NCI-H226 (cell line): ENCODE measurements around the gene NPR1.
A peak's percentile ranks its signal among the peaks of the same experiment; 100 is the strongest.
"Not testable (repeated sequence)": the region's sequence is repeated elsewhere in the genome, so short reads cannot be mapped to it uniquely, and the experiment has no call there.

ENCODE experiments used
- DNase-seq: peaks from one replicate; pipeline ENCODE4 v3.0.0-alpha.2; 2015

NPR1 gene

DNA sequence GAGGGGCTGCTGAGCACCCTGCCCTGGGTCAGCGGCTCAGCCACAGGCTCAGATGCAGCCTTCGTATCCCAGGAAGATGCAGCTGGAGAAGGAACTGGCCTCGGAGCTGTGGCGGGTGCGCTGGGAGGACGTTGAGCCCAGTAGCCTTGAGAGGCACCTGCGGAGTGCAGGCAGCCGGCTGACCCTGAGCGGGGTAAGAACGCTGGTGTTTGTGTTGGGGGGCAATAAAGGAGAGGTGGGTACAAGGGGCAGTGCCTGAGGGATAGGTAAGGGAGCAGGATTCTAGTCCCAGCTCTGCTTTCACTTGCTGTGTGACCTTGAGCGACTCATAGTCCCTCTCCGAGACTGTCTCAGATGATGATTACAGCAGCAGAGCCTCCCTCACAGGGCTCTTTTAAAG is 6.4 kb downstream of the NPR1 start:
- DNase-seq = no peak

DNA sequence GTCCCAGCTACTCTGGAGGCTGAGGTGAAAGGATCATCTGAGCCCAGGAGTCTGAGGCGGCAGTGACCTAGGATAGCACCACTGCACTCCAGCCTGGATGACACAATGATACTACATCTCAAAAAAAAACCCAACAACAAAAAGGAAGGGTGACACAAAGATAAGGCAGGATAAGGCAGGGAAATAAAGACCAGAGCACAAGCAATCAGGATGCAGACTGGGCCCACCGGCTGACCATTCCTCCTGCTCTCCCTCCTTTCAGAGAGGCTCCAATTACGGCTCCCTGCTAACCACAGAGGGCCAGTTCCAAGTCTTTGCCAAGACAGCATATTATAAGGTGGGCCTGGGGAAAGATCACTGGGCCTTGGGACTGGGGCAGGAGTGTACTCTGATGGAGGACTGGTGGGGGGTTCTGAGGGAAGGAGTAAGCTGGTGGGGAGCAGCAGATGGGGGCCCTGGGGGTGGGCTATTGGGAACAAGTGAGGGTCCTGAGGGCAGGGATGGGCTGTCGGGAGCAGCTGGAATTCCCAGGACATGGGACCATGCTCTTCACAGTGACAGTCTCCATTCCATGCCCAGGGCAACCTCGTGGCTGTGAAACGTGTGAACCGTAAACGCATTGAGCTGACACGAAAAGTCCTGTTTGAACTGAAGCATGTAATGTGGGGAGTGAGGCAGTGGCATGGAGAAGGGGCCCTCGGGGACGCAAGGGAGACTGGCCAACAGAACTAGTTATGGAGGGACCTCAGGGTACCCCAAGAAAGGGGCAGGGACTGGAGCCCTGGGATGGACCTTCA is 7.3 kb downstream of the NPR1 start:
- DNase-seq = no peak

DNA sequence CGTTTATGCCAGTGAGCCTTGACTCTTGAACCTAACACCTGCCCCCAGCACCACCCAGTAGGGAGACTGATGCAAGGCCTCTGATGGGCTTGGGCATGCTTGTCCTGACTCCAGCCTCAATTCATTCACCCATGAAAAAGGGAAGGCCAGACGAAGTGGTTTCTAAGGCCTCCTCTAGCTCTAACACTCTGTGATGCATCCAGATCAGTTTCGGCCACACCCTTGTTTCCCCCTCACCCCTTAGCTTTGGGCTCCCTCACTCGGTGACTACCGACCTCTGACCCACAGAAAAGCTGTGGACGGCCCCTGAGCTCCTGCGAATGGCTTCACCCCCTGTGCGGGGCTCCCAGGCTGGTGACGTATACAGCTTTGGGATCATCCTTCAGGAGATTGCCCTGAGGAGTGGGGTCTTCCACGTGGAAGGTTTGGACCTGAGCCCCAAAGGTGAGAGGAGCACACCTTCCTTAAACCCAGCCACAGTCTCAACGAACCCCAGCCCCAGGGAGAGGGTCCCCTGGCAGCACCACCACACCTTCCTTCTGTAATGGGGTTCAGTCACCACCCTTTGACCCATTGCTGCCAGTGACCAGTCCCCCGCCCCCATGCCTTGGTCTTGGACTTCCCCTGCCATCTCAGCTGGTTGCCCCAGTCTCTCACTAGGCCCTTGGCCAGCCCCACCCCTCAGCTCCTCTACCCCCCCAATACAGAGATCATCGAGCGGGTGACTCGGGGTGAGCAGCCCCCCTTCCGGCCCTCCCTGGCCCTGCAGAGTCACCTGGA is 9.0 kb downstream of the NPR1 start:
- no peak for DNase-seq

- no peak for DNase-seq
Observed at GRCh38 chr1:153688276-153688675, 9.8 kb downstream of the NPR1 start.

DNA sequence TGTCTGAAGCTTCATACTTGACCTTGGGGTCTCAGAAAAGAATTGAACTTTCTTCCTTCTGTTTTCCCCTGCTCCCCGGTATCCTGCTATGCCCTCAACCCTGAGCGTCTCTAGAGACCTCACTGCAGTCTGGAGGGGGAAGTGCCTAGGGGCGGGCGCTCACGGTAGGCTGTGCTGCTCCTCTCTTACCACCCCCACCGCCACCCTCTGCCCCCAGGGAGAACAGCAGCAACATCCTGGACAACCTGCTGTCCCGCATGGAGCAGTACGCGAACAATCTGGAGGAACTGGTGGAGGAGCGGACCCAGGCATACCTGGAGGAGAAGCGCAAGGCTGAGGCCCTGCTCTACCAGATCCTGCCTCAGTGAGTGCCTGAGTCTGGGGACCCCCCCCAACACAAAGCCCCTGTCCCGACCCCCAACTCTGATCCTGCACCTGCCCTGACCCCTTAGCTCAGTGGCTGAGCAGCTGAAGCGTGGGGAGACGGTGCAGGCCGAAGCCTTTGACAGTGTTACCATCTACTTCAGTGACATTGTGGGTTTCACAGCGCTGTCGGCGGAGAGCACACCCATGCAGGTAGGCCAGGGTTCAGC is 10.3 kb downstream of the NPR1 start:
- no peak for DNase-seq

- DNase-seq = no peak
Observed at GRCh38 chr1:153693466-153693865, 15.0 kb downstream of the NPR1 start.

- DNase-seq = no peak
Observed at GRCh38 chr1:153696741-153697140, 18.3 kb downstream of the NPR1 start.

GRCh38 chr1:153697191-153698019 is 18.9 kb downstream of the NPR1 start:
- peak; percentile 98 for DNase-seq

- peak; percentile 91 for DNase-seq
Observed at GRCh38 chr1:153698020-153698922, 19.8 kb downstream of the NPR1 start.

GRCh38 chr1:153698923-153699714 is 20.6 kb downstream of the NPR1 start:
- peak; percentile 71 for DNase-seq

DNA sequence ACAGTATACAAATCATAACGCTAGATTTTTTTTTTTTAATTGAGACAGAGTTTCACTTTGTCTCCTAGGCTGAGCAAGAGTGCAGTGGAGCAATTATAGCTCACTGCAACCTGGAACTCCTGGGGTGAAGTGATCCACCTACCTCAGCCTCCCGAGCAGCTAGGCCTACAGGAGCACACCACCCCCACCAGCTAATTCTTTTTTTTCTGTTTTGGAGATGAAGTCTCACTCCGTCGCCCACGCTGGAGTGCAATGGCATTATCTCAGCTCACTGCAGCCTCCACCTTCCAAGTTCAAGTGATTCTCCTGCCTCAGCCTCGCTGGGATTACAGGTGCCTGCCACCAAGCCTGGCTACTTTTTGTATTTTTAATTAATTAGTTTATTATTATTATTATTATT is 21.3 kb downstream of the NPR1 start:
- no peak for DNase-seq

DNA sequence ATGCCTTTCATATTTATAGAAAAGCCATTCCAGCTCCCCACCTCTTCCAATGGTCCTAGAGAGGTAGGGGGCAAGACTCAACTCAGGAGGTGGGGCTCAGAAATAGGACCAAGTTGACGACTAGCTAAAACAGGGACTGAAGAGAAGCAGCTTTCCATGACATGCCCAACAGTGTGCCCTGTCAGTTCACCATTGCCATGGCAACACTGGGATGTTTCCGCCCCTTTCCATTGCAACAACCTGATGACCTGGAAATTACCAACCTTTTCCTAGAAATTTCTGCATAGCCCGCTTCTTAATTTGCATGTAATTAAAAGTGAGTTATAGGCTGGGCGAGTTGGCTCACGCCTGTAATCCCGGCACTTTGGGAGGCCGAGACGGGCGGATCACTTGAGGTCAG is 27.0 kb downstream of the NPR1 start:
- no peak for DNase-seq

GRCh38 chr1:153711026-153711425 is 32.5 kb downstream of the NPR1 start:
- DNase-seq = no peak

DNA sequence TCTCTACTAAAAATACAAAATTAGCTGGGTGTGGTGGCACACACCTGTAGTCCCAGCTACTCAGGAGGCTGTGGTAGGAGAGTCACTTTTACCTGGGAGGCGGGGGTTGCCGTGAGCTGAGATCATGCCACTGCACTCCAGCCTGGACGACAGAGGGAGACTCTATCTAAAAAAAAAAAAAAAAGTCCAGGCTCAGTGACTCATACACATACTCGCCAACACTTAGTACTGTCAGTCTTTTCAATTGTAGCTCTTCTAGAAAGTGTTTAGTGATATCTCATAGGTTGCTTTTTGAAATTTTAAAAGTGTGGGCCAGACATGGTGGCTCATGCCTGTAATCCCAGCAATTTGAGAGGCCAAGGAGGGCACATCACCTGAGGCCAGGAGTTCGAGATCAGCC is 37.7 kb downstream of the NPR1 start:
- not testable (repeated sequence) for DNase-seq

- no peak for DNase-seq
Observed at GRCh38 chr1:153717330-153717729, 38.8 kb downstream of the NPR1 start.

DNA sequence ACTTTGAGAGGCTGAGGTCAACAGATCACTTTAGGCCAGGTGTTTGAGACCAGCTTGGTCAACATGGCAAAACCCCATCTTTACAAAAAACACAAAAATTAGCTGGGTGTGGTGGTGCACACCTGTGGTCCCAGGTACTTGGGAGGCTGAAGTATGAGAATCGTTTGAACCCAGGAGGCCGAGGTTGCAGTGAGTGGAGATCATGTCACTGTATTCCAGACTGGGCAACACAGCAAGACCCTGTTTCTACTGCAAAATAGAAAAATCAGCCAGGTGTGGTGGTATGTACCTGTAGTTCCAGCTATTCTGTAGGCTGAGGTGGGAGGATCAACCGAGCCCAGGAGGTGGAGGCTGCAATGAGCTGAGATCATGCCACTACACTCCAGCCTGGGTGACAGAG is 45.2 kb downstream of the NPR1 start:
- DNase-seq = no peak

DNA sequence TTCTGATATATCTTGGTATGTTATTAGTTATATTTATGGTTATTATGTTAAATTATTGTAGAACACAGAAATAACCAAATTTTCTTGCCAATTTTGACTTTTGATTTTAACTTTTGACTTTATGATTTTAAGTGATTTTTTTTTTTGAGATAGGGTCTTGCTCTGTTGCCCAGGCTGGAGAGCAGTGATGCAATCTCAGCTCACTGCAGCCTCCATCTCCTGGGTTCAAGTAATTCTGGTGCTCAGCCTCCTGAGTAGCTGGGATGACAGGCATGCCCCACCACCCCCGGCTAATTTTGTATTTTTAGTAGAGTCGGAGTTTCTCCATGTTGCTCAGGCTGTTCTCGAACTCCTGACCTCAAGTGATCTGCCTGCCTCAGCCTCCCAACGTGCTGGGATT is 46.1 kb downstream of the NPR1 start:
- not testable (repeated sequence) for DNase-seq

DNA sequence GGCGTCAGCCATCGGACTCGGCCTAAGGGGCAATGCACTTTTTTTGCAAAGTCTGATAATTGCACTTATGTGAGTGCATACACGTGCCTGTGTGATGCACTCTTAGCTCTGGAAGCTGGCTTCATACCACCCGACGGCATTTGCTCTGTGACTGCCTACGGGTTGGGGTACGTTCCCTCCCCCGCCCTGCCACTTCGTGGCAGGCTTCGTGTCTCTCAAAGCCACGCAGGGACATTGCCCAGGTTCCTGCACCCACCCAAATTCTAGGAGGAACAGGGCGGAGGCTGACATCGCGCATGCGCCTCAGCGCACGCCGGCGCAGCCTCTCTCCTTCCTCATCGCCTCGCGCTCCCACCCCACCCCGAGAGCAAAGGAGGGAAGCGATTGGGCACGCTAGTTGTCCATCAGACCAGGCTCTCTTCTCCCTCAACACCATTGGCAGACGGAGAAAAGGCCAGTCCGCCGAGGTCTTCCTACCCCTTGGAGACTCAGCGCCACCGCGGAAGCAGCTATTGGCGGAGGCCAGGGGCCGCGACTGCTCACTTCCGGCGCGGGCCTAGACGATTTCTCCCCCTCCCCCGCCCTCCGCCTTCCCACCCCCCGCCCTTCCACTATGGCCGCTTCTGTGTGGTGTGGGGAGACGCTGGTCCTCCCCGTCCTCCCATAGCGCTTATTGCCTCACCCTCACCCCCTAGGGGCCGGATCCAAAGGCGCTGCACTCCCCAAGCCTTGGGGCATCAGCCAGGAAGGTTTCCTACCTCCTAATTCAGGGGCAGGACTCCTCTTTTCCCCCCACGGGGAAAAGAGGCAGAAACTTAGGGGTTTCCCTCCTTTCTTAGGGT is 49.2 kb downstream of the NPR1 start, which contains the start of gene INTS3:
Gene INTS3, plus strand, starts transcription at position 588 of the 842 bp plus-strand sequence. CDS start 585 bp downstream, outside the sequence.
- DNase-seq = peak; percentile 100

GRCh38 chr1:153728305-153729066 is 50.0 kb downstream of the NPR1 start:
- DNase-seq = peak; percentile 37
